NCI-H1092 treated with DMSO at 0.1 percent for 48 hours (cell line): ENCODE measurements around the gene SIGLEC5.
A peak's percentile ranks its signal among the peaks of the same experiment; 100 is the strongest.

Source experiments
- DNase-seq: peaks from one replicate; lab custom pipeline; 2025; lab: John Stamatoyannopoulos, UW

The SIGLEC5 gene

DNA sequence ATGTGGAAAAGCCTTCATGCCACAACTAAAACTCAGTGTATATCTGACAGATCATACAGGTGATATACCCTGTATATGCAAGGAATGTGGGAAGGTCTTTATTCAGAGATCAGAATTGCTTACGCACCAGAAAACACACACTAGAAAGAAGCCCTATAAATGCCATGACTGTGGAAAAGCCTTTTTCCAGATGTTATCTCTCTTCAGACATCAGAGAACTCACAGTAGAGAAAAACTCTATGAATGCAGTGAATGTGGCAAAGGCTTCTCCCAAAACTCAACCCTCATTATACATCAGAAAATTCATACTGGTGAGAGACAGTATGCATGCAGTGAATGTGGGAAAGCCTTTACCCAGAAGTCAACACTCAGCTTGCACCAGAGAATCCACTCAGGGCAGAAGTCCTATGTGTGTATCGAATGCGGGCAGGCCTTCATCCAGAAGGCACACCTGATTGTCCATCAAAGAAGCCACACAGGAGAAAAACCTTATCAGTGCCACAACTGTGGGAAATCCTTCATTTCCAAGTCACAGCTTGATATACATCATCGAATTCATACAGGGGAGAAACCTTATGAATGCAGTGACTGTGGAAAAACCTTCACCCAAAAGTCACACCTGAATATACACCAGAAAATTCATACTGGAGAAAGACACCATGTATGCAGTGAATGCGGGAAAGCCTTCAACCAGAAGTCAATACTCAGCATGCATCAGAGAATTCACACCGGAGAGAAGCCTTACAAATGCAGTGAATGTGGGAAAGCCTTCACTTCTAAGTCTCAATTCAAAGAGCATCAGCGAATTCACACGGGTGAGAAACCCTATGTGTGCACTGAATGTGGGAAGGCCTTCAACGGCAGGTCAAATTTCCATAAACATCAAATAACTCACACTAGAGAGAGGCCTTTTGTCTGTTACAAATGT lies 42.7 kb downstream of the SIGLEC5 start:
- DNase-seq: no peak

DNA sequence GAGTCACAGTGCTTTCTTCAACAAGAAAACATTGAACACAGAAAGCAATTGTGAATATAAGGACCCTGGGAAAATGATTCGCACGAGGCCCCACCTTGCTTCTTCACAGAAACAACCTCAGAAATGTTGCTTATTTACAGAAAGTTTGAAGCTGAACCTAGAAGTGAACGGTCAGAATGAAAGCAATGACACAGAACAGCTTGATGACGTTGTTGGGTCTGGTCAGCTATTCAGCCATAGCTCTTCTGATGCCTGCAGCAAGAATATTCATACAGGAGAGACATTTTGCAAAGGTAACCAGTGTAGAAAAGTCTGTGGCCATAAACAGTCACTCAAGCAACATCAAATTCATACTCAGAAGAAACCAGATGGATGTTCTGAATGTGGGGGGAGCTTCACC lies 43.4 kb downstream of the SIGLEC5 start:
- no peak for DNase-seq

DNA sequence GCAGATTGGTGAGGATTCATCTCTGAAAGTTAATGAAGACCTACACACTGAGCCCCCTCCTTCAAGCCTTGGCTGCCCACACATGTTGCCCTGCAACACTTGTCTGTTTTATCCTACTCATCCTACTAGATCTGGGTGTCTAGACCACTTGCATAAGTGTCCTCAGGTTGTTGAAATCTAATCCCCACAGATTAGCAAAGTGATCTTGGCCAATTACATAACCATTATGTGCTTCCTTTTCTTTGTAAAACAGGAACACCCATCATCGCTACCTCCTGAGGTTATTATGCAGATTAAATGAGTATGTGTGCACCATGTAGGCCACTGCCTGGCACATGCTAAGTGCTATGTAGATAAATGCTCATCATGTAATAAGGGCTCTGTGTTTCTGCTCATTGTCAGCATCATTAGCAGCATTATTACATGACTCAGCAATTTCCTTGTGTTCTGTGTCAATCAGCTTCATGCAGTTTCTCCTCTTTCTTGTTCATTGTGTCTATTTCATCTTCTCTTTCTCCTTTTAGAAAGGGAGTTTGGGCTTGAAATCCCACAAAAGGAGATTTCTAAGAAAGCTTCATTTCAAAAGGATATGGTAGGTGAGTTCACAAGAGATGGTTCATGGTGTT lies 44.0 kb downstream of the SIGLEC5 start:
- no peak for DNase-seq

DNA sequence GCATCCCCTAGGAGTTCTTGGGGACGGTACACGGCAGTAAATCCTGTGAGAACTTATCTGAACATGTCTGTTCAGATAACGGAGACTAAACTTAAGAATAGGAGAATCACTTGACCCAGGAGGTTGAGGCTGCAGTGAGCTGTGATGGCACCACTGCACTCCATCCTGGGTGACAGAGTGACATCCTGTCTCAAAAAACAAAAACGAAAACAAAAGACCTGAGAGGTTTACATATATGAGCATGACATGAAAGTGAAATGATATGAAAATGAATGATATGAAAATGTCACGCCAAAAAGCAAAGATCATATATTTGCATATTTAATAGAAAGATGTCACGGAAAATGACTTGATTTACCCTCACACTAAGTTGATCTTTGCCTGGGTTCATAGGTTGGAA lies 53.4 kb downstream of the SIGLEC5 start:
- no peak for DNase-seq

DNA sequence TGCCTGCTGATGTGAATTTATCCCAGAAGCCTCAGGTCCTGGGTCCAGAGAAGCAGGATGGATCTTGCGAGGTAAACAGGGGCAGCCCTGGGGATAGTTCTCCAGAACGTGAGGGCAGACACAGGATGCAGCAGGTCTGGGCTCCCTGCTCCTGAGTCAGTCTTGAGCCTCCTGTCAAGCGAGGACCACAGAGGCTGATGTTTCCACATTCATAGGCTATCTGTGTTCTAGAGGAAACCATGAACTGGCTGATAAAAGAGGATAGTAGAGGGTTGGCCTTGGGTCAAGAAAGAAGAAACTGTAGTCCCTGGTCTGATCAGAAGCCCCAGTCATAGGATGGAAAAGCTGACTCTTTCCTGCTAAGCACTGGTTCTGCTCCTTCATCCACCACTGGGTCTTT lies 56.9 kb downstream of the SIGLEC5 start:
- DNase-seq: no peak

DNA sequence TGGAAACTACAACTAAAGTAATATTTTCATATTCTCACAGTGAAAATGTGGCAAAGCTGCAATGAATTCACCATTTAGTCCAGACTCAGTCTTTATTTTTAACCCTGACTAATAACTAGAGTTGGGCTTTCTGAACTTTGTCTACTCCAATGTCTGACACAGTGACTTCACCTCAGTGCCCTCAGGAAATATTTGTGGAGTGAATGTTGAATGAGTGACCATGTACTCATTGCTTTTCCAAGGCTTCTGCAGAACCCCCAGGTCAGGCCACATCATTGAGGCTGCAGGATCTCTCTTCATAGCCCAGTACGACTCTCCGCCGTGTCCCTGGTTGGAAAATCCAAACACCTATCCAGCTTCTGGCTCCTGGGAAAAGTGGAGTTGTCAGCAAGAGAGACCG lies 57.3 kb downstream of the SIGLEC5 start:
- no peak for DNase-seq

DNA sequence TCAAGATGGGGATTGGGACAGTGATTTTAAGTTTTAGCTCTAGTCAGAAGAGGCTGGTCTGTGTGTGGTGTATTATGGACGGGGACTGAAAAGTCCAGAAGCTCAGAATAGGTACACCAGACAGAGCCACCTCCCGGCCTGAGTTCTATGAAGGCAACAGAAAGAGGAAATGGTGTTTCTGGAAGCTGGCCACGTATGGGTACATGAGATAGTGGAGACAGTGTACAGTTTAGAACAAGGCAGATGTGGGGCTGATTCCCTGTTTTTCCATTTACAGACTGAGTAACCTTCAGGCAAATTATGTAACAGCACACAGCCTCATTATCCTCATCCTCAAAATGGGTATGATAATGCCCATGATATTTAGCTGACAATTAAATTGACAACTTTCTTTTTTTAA lies 57.8 kb downstream of the SIGLEC5 start:
- no peak for DNase-seq

DNA sequence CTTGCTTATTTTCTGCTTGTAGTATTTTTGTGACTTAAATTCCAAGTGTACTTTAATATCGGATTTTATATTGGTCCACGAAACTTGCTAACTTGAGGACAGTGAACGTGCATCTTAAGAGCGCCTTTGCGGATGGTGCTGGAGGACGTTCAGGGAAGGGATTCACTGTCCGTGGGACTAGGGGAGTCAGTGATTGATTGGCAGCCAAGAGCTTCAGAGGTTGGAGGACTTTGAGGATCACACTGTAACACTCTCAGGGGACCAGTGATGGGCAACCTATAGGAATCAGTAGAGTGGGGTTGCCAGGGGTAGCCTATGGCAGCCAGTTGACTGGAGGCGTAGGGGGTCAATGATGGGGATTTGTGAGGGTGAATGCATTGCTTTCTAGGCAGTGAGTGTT lies 58.6 kb downstream of the SIGLEC5 start:
- no peak for DNase-seq

DNA sequence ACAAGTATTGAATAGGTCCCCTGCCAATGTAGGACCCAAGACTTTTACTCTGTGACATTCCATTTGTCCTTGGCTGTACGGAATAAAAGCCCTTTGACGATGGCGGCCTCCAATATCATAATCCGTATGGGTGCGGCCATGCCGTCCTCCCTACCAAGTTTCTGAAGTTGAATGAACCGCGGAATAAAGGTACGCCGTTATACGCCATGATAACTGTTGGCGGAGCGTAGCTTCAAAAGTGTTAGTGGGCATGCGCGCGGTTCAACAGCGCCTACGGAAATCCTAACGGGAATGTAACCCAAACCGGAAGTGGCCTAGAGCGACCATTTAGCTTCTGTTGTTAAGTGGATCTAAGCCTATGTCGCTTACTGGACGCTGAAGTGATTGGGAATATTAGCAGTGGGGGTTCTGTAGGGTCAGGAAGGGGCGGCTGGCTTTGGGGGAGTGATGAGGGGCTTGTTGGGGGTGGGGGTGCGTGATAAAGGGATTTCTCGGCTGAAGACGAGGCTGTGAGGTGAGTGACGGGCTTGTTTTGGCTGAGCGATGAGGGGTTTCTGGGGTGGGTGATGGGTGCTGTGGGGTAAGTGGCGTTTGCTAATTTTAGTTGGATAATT lies 59.1 kb downstream of the SIGLEC5 start, which contains the start of gene ZNF175:
Gene ZNF175 (plus strand): TSS at position 322 of the 614 bp plus-strand sequence. CDS start 2,047 bp downstream, outside the sequence.
- peak; percentile 92 for DNase-seq

DNA sequence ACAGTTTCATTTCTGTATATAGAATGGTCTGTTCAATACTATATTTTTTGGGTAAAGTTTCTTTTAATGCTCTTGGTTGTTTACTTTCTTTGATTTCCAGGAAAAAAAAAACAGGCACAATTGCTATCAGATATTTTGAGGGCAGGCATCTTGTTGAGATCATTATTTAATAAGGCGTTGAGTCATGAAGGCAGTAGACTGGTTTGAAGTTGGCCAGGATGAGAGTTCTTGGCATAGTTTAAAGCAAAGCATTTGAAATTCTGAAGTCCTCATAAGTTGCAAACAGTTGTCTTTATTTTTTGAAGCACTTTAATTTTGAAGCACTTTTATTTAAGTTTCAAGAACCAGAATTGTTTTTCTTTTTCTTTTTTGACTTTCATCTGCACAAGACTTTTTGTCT lies 61.7 kb downstream of the SIGLEC5 start:
- DNase-seq: no peak

DNA sequence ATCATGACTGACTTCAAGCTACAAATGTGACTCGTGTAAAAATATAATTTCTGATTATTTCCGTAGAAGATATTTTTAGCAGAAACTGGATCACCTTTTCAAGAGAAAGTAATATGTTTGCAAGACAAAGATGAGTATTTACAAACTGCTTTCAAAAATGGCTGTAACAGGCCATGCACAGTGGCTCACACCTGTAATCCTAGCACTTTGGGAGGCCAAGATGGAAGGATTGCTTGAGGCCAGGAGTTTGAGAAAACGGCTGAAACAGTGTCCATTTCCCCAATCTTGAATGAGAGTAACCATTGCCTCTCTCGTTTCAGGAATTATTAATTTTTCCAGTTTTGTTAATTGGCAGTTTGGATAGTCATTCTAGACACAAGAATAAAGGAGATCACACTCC lies 62.6 kb downstream of the SIGLEC5 start:
- no peak for DNase-seq

DNA sequence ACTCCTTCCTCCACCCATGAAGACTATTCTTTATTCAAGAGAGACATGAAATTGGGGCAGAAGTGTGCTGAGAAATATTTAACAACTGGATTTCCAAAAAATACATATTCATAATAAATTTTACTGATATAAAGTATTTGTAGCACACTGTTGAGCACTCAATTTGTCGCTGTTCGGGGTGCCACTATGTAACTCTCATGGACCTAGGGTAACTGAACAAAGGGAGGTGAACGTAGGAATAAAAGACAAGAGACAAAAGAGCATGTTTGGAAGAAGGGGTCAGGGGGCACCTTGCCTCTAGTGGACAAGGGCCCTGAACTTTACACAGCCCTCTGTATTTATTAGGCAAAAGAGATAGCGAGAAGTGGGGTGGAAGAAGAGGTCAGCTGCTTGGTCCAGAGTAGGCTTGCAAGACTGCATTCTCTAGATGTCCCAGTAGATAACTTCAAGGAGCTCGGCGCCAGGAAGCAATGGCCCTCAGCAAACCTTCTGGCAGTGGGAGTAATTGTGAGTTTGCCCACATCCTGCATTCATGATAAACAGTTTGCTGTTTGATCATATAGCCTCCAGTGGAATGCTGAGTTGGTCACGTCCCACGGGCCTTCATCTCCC lies 63.6 kb downstream of the SIGLEC5 start:
- no peak for DNase-seq

DNA sequence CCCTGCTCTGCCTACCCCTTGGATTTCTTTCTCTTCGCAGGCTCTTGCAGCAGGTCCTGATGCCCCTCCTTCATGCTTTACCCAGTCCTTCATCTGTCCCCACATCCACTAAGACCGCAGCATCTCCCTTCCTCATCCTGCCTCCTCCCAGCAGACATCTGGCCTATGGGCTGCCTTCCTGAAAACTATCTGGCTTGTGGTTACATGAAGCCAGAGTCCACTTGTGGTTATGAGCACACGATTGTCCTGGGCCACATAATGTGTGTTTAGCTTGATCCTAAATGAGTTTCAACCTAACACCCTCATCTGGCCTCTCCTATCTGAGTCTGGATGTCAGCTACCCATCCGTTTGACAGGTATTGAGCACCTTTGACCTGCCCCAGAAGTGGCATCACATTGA lies 64.6 kb downstream of the SIGLEC5 start:
- no peak for DNase-seq

DNA sequence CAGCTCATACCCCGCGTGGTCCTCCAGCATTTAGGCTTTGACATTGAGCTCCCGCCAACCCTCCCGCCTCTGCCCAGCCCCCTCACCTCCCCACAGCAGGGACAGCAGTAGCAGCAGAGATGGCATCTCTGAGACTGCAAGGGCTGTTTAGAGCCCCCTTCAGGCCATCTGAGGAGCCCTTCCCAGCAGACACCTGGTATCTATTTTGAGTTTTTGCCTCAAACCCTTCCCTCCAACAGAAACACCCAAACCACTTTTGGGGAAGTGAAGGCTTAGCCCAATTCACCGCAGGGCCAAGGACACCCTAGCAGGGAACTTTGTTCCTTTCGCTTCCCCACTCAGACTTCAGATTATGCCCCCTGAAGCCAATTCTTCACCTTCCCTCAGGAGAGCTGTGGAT lies 65.4 kb downstream of the SIGLEC5 start:
- no peak for DNase-seq
